Endothelial cell of umbilical vein (primary cell): ENCODE measurements around the gene MAN2A1. TPM values are rescaled to one million over a fixed set of nuclear protein-coding genes. Genes with fewer than 3 reads are reported as not detected.

ENCODE experiments used
- BruUV-seq: library from RNA; stranded (reverse); fragments of 400-500 nt; replicated peaks from 2 replicates; lab custom pipeline; 2021; lab: Mats Ljungman, UMichigan
- CTCF ChIA-PET: fragments of 300-600, 350-600 bp; sonication (Branson Sonifier 250); formaldehyde crosslinking; loops from one replicate; lab custom pipeline; 2021; ENCODE audit warnings: antibody characterized with exemption, inconsistent platforms; lab: Charles Lee
- POLR2A ChIA-PET: fragments of 300-600, 350-600 bp; sonication (Branson Sonifier 250); formaldehyde crosslinking; loops from one replicate; lab custom pipeline; 2021; ENCODE audit warnings: antibody characterized with exemption, inconsistent platforms; lab: Charles Lee
- DNase-seq: peaks from one replicate; pipeline ENCODE4 v3.0.0-alpha.2; 2011; ENCODE audit warnings: low read depth, low spot score
- FAIRE-seq: peaks from 2 replicates; lab custom pipeline; 2011; peaks lifted over from hg19 to GRCh38; lab: Jason Lieb, UNC
- H2AFZ ChIP-seq: 2 replicates; pipeline ENCODE4 v1.6.0; 2012; ENCODE audit warnings: low read depth, low read length, control low read depth, inconsistent platforms
- H3K27ac ChIP-seq: 2 replicates; pipeline ENCODE4 v1.5.1; 2011; ENCODE audit warnings: low read depth, mild to moderate bottlenecking, control low read depth, low read length, moderate library complexity; ENCODE audit not compliant: insufficient read depth
- H3K27me3 ChIP-seq, 2 experiments: 2 replicates each; pipeline versions ENCODE4 v1.6.0 to v1.6.1; 2011; ENCODE audit warnings: low read length in 2 of 2, mixed read lengths in 1 of 2; ENCODE audit not compliant: control insufficient read depth in 2 of 2, insufficient read depth in 2 of 2
- H3K36me3 ChIP-seq, 2 experiments: 2 replicates in 1 of 2; 3 replicates in 1 of 2; pipeline ENCODE4 v1.5.1; 2011; ENCODE audit warnings: low read length in 2 of 2, mild to moderate bottlenecking in 1 of 2, moderate library complexity in 1 of 2; ENCODE audit not compliant: control insufficient read depth in 2 of 2, insufficient read depth in 2 of 2; ENCODE audit errors: extremely low read depth in 1 of 2
- H3K4me1 ChIP-seq: 3 replicates; pipeline ENCODE4 v1.5.1; 2011; ENCODE audit warnings: mild to moderate bottlenecking, low read length; ENCODE audit not compliant: control insufficient read depth, insufficient read depth; ENCODE audit errors: extremely low read depth
- H3K4me2 ChIP-seq: 2 replicates; pipeline ENCODE4 v1.6.1; 2011; ENCODE audit warnings: low read length, control low read depth, mixed read lengths; ENCODE audit not compliant: insufficient read depth
- H3K4me3 ChIP-seq, 3 experiments: fragments of 200-600 bp in 1 of 3; sonication (generic), shearing (Covaris generic) in 1 of 3; replicated peaks in 1 of 3; 2 replicates each; pipeline ENCODE4 v1.5.1; 2011 to 2016; ENCODE audit warnings: control low read depth in 3 of 3, low read length in 3 of 3, mild to moderate bottlenecking in 2 of 3, inconsistent platforms in 1 of 3, low read depth in 1 of 3, moderate library complexity in 1 of 3; ENCODE audit not compliant: insufficient read depth in 1 of 3
- H3K79me2 ChIP-seq: 2 replicates; pipeline ENCODE4 v1.6.0; 2012; ENCODE audit warnings: low read length, inconsistent platforms; ENCODE audit not compliant: control insufficient read depth, insufficient read depth
- H3K9ac ChIP-seq: replicated peaks from 2 replicates; pipeline ENCODE3; 2011; ENCODE audit warnings: low read length, control low read depth; ENCODE audit not compliant: insufficient read depth; ENCODE audit errors: extremely low read depth
- H3K9me1 ChIP-seq: replicated peaks from 3 replicates; pipeline ENCODE4 v1.6.0; 2011; ENCODE audit warnings: mild to moderate bottlenecking, low read length; ENCODE audit not compliant: control insufficient read depth, insufficient read depth; ENCODE audit errors: extremely low read depth
- H3K9me3 ChIP-seq: replicated peaks from 2 replicates; pipeline ENCODE4 v1.5.1; 2012; ENCODE audit warnings: low read length, inconsistent platforms; ENCODE audit not compliant: control insufficient read depth, insufficient read depth
- H4K20me1 ChIP-seq: replicated peaks from 2 replicates; pipeline ENCODE3; 2011; ENCODE audit warnings: mild to moderate bottlenecking, low read length; ENCODE audit not compliant: control insufficient read depth, insufficient read depth; ENCODE audit errors: extremely low read depth
- CTCF ChIP-seq, 2 donors: IDR thresholded peaks; 1 replicate in 1 of 2; 2 replicates in 1 of 2; pipeline ENCODE4 v1.5.1; 2011; ENCODE audit warnings: low read length in 2 of 2, mild to moderate bottlenecking in 2 of 2, moderate library complexity in 2 of 2, control low read depth in 1 of 2, inconsistent platforms in 1 of 2, low read depth in 1 of 2; ENCODE audit not compliant: insufficient read depth in 1 of 2; ENCODE audit errors: extremely low read depth in 1 of 2
- EZH2 ChIP-seq: IDR thresholded peaks from 2 replicates; pipeline ENCODE4 v1.6.1; 2012; ENCODE audit warnings: borderline replicate concordance, low read depth, mild to moderate bottlenecking, moderate library complexity, low read length, inconsistent platforms; ENCODE audit not compliant: severe bottlenecking
- FOS ChIP-seq: IDR thresholded peaks from 2 replicates; pipeline ENCODE4 v1.6.1; 2011; ENCODE audit warnings: mild to moderate bottlenecking, low read length, moderate library complexity, borderline replicate concordance; ENCODE audit not compliant: insufficient read depth
- GATA2 ChIP-seq: IDR thresholded peaks from 2 replicates; pipeline ENCODE4 v1.7.0; 2011; ENCODE audit warnings: low read depth, mild to moderate bottlenecking, moderate library complexity, mixed read lengths, low read length; ENCODE audit not compliant: insufficient read length, insufficient read depth
- JUN ChIP-seq: IDR thresholded peaks from 2 replicates; pipeline ENCODE4 v1.6.1; 2011; ENCODE audit warnings: borderline replicate concordance, low read depth; ENCODE audit not compliant: insufficient read length, insufficient read depth
- MAX ChIP-seq: IDR thresholded peaks from 2 replicates; pipeline ENCODE4 v1.6.1; 2011; ENCODE audit not compliant: insufficient read depth, insufficient read length
- MYC ChIP-seq: IDR thresholded peaks from one replicate; pipeline ENCODE4 v1.6.1; 2011; ENCODE audit warnings: mild to moderate bottlenecking, low read depth, low read length
- POLR2A ChIP-seq: IDR thresholded peaks from 2 replicates; pipeline ENCODE4 v1.6.1; 2012; ENCODE audit warnings: low read depth, mild to moderate bottlenecking, control low read depth, low read length
- POLR2AphosphoS5 ChIP-seq: IDR thresholded peaks from 2 replicates; pipeline ENCODE4 v1.6.1; 2012; ENCODE audit warnings: low read depth, mild to moderate bottlenecking, control low read depth, low read length, moderate library complexity; ENCODE audit not compliant: insufficient read depth
- dilution Hi-C: fragments of 300-500 bp; cut with MboI; formaldehyde crosslinking; loops from one replicate; pipeline ENCODE4 v1.15.0; 2019; ENCODE audit warnings: low sequenced_read_pairs; ENCODE audit not compliant: extremely low pct_ligation_motif_present
- intact Hi-C: fragments of 100-400 bp; cut with micrococcal nuclease; formaldehyde crosslinking; loops from one replicate; pipeline ENCODE4 v1.10.0; 2022
- polyA plus RNA-seq, 4 experiments: library from polyadenylated mRNA; depleted of rRNA in 3 of 4; stranded (reverse) in 3 of 4; unstranded in 1 of 4; fragments of >200 nt; gene quantifications; 2 replicates each; pipeline versions ENCODE4 v1.2.1 to v1.2.3, GENCODE V29; 2011 to 2012; ENCODE audit warnings: missing spikeins in 1 of 4
- total RNA-seq: library from RNA; stranded (reverse); gene quantifications from 2 replicates; pipeline ENCODE4 v1.2.3, GENCODE V29; 2021

The MAN2A1 gene
- total and polyA plus RNA-seq, 2 donors (not counting 3 experiments of a cell fraction or from before 2014, with no cell fraction given), result 20.8 to 54.8 TPM

GRCh38 chr5:109786206-109786855 is 96.6 kb downstream of the MAN2A1 start:
- Histone ChIP-seq H3K36me3 (no peaks in the 10 kb centered on the region), H2AFZ (no peak overlapping the region), H3K4me3 (no peak overlapping the region), H3K4me1 (no peaks in the 10 kb centered on the region), H4K20me1 (no peaks in the 10 kb centered on the region), H3K9me1 (no peaks in the 10 kb centered on the region), H3K9ac (no peak overlapping the region), H3K27ac (no peak overlapping the region), H3K27me3 (no peaks in the 10 kb centered on the region), H3K4me2 (no peak overlapping the region), H3K9me3 (no peaks in the 10 kb centered on the region), H3K79me2 (no peaks in the 10 kb centered on the region)
- ChIA-PET CTCF (interaction anchor here (0.6 to 1.1 kb wide), 3 partner anchors 11 to 95 kb away, joined by 3 read pairs; no protein-coding TSS in a partner anchor), POLR2A (no interaction called here)
- DNase-seq (no peak), FAIRE-seq (no peak)
- no TSS peak for BruUV-seq
- dilution Hi-C loops (no loop called here), intact Hi-C loops (no loop called here)
- TF ChIP-seq MYC (no peak), GATA2 (no peak), CTCF (IDR thresholded peaks at IDR 0.05; ENCODE audit: extremely low read depth in 1 of 2, insufficient read depth in 1 of 2, low read depth in 1 of 2, low read length in 2 of 2) (no peak)

- no peak overlapping the region for H3K9ac ChIP-seq
- BruUV-seq, result no TSS peak
- H3K27ac ChIP-seq, result no peak overlapping the region
- H4K20me1 ChIP-seq, result no peaks in the 10 kb centered on the region
- H3K4me1 ChIP-seq, result no peaks in the 10 kb centered on the region
- H3K9me1 ChIP-seq, result no peaks in the 10 kb centered on the region
- no peaks in the 10 kb centered on the region for H3K9me3 ChIP-seq
- no peaks in the 10 kb centered on the region for H3K79me2 ChIP-seq
- H3K27me3 ChIP-seq, result no peaks in the 10 kb centered on the region
- H3K36me3 ChIP-seq, result no peaks in the 10 kb centered on the region
- no peak for TF ChIP-seq FOS
- TF ChIP-seq POLR2AphosphoS5, result no peak
- TF ChIP-seq CTCF (IDR thresholded peaks at IDR 0.05; ENCODE audit: extremely low read depth in 1 of 2, insufficient read depth in 1 of 2, low read depth in 1 of 2, low read length in 2 of 2), result no peak
- no peak for TF ChIP-seq MYC
- no peak for TF ChIP-seq GATA2
- no peak for TF ChIP-seq POLR2A
- no peak for TF ChIP-seq EZH2
- TF ChIP-seq MAX, result no peak
- TF ChIP-seq JUN, result no peak
- H3K4me3 ChIP-seq, result no peak overlapping the region
- CTCF ChIA-PET, result no interaction called here
- no peak overlapping the region for H3K4me2 ChIP-seq
- dilution Hi-C loops (no loop called here), intact Hi-C loops (no loop called here)
- FAIRE-seq (no peak), DNase-seq (no peak)
- POLR2A ChIA-PET, result no interaction called here
- H2AFZ ChIP-seq, result no peak overlapping the region
Observed at GRCh38 chr5:109788596-109788995, 98.9 kb downstream of the MAN2A1 start.
